Measurements from ENCODE around the gene HELQ.
"Not testable (repeated sequence)": the region's sequence is repeated elsewhere in the genome, so short reads cannot be mapped to it uniquely, and the experiment has no call there.

The HELQ gene

DNA sequence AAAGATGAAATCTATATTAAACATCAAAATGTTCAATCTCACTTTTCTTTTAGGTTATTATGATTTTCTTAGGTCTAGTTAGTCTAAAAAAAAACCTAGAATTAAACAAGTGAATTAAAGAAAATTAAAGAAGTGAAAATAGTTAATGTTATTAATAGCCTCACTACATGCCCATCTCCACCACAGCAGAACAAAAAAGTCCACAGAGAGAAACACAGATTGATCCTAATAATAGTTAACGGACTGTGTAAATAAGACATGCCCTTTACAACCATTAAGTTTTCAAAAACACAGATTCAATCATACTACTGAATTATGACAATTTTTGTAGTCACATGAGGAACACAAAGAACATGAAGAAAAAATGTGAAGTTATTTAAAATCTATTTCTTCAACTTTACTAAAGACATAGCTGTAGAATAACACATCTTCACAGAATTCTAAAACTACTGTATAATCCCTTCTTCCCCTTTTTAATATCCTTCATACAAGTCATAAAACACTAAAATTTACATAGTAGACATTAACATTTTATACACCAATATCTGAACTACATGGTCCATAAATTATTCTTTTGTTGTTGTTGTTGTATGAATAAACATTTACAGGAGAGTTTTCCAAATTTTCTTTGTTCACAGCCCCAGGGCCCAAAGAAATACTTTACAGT lies 15.3 kb downstream of the HELQ start:
- DNase-seq (ENCODE audit: low read depth, low spot score): no peak

DNA sequence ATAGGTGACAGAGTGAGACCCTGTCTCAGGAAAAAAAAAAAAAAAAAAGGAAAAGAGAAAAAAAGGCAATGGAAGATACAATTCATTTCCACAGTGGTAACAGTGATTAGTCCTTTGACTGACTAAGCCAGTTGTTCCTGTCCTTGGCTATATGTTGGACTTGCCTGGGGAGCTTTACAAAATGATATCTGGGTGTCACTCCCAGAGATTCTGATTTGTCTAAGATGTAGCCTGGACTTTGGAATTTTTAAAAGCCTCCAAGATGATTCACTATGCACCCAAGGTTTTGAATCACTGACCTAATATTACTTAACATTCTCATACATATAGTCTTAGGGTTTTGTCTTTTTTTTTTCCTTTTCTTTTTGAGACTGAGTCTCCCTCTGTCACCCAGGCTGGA lies 16.9 kb downstream of the HELQ start:
- no peak for DNase-seq (ENCODE audit: low read depth, low spot score)

DNA sequence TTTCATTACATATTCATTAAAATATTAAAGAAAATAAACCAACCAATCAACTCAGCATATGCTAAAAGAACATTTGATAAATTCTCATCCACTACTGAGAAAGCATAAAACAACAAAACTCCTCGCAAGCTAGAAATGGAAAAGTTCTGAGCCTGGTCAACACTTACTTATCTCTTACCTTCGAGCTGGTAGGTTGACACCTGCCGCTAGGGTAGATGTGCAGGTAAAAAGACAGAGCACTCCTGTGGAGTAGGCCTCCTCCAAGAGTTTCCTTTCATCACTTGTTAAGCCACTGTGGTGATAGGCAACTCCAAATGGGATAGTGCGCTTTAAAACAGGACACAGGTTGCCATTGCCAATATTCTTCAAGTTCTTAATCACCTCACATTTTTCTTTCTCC lies 18.9 kb downstream of the HELQ start:
- DNase-seq (ENCODE audit: low read depth, low spot score): no peak

DNA sequence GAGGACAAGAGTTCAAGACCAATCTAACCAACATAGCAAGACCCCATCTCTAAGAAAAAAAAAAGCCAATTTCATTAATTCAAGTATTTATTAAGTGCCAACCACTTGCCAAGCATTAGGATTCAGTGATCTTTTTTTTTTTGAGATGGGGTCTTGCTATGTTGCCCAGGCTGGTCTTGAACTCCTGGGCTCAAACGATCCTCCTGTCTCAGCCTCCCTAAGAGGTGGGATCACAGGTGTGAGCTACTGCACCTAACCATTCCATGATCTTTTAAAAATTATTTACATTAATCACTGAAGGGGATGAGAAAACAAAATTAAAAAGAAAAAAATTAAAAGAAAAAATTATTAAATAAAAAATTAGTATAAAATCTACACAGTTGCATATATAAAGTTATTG lies 24.4 kb downstream of the HELQ start:
- DNase-seq (ENCODE audit: low read depth, low spot score): no peak

DNA sequence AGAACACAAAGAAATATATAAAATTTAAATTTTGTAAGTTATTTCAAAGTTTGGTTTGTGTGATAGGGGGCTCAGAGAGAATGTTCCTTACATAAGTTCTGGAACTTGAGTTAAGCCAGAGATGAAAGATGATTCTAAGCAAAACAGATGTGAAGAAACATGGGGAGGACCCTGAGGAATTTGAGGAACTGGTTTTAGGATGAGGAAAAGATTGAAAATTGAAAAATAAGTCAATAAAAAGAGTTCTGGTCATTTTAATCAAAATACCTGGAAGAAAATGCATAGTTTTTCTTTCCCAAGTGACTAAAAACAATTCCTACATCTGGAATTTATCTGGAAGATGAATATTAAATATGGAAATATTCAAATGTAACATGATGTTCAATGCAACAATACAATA lies 37.4 kb downstream of the HELQ start:
- DNase-seq (ENCODE audit: low read depth, low spot score): no peak

DNA sequence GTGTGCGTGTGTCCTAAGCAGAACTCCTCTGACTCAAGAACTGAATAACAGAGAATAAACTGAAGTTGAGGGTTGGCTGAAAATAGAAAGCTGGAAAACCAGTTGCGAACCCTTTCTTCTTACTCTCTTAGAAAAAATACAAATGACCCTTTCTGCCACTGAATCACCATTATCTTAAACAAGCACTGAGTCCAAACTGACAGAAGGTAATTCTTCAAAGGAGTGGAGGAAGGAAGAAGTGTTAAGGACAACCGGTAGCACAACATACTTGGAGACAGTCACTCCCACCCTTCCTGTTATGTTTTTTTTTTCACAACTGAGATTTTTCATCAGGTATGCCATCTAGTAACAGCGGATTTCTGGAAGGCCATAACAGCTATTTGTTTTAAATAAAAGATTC lies 38.1 kb downstream of the HELQ start:
- DNase-seq (ENCODE audit: low read depth, low spot score): no peak

DNA sequence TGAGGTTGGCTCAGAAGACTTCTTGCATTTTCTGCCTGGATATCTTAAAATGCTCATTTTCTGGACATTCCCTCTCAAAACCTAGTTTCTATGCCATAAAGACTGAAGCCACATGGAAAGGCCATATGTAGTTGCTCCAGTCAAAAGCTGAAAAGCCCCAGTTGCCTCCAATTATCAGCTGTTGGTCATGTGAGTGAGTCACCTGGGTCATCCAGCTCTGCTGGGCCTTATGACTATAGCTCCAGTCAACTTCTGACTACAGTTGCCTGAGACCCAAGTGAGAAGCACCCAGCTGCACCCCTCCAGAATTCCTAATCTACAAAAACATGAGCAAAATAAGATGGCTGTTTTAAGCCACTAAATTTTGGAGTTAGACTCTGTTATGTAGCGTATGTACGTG lies 41.9 kb downstream of the HELQ start:
- no peak for DNase-seq (ENCODE audit: low read depth, low spot score)

DNA sequence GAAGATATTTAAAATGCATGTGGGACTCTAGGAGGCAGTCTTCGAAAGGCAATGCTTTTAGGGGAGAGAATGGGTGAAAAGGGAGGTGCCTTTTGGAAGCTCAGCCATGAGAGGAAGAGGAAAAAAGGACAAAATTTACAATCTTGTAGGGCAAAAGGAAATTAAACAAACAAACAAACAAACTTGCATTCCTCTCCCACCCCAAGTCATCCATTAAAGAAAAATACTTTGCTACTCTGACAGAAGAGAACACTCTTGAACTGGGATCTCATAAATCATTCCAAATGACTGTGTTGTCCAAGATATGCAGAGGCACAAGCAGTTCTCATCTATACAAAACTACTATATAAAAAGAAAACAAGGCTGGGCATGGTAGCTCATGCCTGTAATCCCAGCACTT lies 46.7 kb downstream of the HELQ start:
- DNase-seq (ENCODE audit: low read depth, low spot score): no peak

DNA sequence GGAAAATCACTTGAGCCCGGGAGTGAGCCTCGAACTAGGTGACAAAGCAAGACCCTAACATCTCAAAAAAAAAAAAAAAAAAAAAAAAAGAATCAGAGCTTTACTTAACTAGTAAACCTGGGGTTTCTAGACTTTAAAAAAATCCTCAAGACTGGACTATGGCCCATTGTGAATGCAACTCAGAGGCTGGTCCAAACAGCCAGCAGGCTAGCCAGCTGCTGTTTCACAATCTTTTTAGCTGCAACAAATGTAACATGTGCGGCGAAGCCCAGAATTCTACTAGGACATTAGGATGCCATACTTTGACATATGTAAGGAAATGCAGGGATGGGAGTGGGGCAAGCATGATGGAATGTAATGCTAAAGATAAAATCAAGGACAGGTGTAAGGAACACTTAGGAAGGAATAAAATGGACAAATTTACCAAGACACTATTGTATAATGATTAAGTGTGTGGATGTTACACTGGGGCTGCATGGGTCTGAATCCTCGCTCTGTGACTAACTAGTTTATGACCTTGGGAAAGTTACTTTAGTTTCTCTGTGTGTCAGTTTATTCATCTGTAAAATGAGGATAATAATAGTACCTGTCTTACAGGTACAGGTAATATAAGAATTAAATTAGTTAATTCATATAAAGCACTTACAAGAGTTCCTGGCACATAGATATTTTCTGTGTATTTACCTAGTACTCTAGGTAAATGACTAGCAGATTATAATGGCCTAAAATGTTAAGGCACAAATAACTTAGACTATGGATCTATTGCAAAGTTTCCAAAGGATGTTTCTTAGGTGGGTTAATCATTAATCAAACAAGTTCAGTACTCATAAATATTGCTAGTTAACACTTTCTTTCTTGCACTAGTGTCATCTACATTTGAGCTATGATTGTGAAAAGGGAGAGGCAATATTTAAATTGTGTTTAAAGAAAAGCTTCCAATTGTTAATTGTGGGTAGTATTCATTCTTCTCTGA lies 49.5 kb downstream of the HELQ start:
- no peak for DNase-seq (ENCODE audit: low read depth, low spot score)

DNA sequence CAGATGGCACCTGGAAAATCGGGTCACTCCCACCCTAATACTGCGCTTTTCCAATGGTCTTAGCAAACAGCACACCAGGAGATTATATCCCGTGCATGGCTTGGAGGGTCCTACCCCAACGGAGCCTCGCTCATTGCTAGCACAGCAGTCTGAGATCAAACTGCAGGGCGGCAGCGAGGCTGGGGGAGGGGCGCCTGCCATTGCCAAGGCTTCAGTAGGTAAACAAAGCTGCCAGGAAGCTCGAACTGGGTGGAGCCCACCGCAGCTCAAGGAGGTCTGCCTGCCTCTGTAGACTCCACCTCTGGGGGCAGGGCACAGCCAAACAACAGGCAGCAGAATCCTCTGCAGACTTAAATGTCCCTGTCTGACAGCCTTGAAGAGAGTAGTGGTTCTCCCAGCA lies 57.5 kb downstream of the HELQ start:
- not testable (repeated sequence) for DNase-seq (ENCODE audit: low read depth, low spot score)

DNA sequence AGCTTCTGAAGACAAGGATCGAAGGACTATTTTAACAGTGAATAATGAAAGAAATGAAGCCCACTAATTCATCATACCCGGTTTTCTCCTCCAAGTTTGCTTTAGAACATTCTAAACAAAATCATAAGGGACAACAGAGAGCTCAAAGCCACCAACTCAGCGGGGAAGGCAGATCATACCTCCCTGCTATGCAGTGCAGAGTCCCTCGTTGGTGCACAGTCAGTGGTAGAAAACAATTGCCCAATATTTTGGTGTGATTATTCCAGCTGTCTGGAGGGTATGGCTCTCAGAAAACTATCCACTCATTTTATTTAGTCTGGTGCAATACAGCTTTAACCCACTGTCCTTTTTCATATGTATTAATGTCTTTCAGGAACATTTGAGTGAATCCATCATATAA lies 61.7 kb downstream of the HELQ start:
- DNase-seq (ENCODE audit: low read depth, low spot score): no peak

DNA sequence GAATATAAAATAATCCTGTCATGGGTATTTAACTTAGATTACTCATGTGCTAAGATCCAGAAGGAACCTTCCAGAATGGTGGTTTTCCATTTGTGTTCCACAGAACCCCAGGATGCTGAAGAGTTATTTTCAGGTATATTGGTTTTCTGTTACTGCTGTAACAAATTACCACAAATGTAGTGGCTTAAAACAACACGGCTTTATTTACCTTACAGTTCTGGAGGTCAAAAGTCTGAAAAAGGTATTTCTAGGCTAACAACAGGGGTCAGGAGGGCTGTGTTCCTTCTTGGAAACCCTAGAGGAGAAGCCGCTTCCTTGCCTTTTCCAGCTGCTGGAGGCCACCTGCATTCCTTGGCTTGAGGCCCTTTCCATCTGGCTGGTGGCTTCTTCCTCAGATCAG lies 63.1 kb downstream of the HELQ start:
- DNase-seq (ENCODE audit: low read depth, low spot score): no peak

DNA sequence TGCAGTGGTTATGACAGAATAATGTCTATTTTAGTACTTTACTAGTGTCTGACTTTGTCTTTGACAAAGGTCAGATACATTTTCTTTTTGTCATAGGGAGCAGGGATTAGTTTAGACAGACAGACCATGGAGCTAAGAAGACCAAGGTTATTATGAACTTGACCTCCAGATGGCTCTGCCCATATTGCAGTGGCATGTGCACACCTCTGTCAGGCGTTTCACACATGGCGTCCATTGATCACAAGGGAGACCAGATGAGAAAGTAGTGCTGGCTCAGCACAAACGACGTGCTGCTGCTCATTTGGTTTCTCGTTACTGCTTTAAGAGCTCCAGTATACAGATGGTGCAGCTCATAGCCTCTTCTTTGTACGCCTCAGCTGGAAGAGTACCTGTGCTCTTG lies 64.7 kb downstream of the HELQ start:
- no peak for DNase-seq (ENCODE audit: low read depth, low spot score)

DNA sequence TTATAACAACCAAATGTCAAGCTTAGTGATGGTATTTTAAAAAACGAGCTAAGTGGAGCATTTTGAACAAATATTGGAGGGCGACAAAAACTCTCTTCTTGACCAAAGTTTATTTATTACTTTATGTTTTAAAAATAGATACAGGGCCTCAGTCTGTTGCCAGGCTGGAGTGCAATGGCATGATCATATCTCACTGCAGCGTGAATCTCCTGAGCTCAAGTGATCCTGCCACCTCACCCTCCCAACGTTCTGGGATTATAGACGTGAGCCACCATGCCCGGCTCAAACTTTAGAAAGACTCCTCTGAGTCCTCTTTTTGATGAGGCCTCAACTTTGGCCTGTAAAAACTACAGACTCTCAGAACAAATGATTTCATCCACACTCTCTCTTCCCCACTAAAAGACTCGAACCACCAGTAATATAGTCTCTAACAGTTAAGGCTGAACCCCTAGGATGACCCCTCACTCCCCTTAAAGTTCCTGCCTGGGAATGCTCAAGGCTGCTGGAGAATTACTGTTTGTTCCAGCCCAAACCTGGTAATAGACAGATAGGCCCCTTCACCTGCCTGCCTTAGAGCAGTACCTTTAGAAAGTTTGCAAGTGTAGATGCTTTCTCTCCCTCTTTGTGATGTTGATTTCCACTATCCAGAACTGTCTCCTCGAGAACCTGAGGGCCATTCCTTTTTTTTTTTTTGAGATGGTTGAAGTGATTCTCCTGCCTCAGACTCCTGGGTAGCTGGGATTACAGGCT lies 65.7 kb downstream of the HELQ start:
- DNase-seq (ENCODE audit: low read depth, low spot score): no peak

DNA sequence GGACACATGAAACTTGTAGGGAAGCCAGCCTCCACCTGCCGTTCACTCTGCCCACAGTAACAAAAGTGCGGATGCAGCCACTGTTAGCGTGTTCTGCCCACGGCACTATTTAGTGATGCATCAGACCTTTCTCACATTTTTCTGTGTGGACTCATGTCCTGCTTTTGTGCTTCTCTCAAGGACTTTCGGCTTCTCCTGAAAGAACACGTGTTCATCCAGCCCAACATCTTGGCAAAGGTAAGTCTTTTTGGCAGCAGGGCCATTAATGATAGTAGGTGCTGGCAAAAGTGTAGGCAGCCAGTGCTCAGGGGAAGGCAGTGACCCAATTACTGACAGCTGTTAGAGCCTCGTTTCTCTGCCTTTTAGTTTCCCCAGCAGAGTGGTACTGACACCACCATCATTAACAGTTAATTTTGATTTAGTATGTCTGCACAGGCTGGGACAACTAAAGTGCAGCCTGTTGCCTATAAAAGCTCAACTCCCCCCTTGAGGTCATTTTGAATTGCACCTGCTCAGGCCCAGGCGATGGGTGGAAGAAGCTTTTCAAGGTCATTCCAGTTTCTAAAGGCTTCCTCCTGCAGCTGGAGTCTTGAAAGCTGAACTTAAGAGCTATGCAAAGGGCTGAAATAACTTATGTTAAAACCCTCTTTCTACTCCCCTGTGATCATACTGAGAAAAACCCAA lies 66.4 kb downstream of the HELQ start:
- DNase-seq (ENCODE audit: low read depth, low spot score): no peak

DNA sequence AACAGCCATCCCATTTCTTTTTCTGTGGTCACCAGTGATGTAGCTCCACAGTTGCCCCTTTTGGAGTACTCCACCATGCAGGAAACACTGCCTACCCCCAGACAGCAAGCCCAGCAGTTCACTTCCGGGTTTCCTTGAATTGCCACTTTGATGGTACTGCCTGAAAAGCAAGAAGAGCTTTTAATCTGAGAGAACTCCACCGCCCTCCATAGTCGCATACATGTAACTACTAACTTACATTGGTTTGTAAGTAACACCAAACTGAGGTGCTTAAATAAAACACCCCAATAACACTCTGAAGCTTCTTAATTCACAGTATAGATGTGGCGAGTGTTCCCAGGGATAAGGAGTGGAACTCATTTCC lies 67.3 kb downstream of the HELQ start:
- DNase-seq (ENCODE audit: low read depth, low spot score): no peak

DNA sequence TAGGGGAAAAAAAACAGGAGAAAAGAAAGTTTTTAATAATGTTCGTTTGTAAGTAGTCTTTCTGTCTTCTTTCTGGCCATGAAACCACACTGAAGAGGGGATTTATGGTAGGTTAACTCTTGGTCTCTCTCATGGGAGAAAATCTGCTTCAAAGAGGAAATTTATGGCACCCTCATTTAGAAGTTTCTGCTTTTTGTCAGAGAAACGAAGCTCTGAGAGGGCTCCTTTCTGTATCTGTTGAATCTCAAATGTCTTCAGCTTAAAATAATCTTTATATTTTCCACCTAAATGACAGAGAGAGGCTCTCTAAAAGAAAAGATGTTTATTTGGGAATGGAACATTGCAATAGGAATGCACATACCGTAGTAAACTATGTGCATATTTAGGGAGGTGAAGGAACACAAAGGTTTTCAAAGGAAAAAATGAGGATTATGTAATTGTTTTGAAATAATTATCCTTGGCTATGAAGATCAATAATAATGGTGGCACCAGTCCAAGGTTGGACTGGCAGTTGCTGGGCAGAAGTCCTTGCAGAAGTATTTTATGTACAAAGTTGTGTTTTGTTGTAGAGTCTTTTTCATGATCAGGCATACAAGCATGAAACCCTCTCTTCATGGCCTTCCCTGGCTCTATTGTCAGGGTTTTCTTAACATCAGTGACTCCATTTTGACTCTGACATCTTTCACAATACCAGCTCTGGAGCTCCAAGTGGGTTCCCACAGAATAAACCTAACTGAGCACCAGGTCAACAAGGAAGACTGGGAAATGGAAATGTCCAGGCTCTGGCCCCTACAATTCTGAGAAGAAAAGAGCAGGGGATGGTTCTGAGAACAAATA lies 67.9 kb downstream of the HELQ start:
- no peak for DNase-seq (ENCODE audit: low read depth, low spot score)

DNA sequence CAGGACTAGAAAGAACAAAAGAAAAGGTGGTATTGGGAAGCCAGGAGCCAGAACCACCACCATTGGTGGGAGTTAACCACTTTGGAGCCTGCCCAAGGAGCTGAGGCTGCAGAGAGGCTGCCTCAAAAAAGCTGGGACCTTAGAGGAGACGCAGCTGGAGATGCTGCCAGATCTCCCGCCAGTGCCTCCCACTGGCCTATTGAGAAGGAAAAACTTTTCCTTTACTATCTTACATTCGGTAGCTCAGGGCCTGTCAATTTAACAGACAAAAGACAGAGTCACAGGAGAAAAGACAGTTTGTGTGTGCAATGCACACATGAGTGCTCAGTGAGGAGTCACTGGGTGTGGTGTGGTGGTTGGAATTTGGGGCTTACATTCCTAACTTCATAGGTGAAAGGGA lies 68.6 kb downstream of the HELQ start:
- no peak for DNase-seq (ENCODE audit: low read depth, low spot score)

DNA sequence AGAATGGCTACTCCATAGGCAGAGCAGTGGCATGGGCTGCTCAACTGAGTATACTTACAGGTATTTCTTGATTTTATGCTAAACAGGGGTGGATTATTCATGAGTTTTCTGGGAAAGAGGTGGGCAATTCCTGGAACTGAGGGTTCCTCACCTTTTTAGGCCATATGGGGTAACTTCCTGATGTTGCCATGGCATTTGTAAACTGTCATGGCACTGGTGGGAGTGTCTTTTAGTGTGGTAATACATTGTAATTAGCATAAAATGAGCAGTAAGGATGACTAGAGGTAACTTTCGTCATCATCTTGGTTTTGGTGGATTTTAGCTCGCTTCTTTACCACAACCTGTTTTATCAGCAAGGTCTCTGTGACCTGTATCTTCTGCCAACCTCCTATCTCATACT lies 72.8 kb downstream of the HELQ start:
- no peak for DNase-seq (ENCODE audit: low read depth, low spot score)

DNA sequence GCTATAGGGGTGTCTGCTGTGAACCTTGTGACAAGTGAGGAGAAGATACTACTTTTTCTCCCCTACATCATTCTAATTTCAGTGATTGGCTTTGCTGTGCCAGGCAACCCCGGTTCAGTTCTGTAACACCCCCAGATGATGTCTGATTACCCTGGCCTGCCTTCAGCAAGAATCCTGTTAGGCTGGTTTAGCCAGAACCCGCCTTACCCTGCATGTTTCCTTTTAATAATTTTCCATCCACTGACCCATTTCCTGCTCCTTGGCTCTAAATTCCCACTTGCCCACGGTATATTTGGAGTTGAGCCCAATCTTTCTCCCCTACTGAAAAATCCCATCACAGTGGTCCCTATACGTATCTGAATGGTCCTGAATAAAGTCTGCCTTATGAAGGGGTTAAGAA lies 74.5 kb downstream of the HELQ start:
- no peak for DNase-seq (ENCODE audit: low read depth, low spot score)

DNA sequence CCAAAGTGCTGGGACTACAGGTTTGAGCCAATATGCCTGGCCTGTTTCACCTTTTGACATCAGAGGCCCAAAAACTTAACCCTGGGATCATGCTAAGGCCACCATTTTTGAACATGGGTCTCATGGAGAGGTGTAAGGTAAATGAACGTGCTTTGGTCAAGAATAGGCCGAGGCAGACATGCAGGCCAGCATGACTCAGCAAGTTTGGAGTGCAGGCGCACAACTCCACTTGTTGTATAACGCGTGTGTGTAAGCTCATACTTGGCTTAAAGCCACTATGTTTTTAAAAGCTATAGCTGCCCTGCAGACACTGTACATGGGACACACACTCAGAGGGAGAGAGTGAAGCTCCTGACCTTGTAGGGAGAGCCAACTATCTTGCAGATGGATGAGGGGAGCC lies 77.2 kb downstream of the HELQ start:
- DNase-seq (ENCODE audit: low read depth, low spot score): no peak

All from iPS DF 19.7 (cell line).